GM19468 (cell line): ENCODE measurements around the gene IL17RE.
"Not testable (repeated sequence)": the region's sequence is repeated elsewhere in the genome, so short reads cannot be mapped to it uniquely, and the experiment has no call there.

Experiments
- ATAC-seq: cut with Tn5 transposase; IDR thresholded peaks from one replicate; pipeline ENCODE4 v1.9.1; 2021; ENCODE audit warnings: mild to moderate bottlenecking, moderate library complexity, moderate number of reproducible peaks; ENCODE audit not compliant: unreplicated experiment; ENCODE audit errors: extremely low read depth

The IL17RE gene

GRCh38 chr3:9900965-9901415 lies 1.7 kb upstream of the IL17RE start:
- ATAC-seq: not testable (repeated sequence)

GRCh38 chr3:9901967-9902366 lies 681 bp upstream of the IL17RE start:
- no peak for ATAC-seq

- ATAC-seq: no peak
These were observed 583 bp downstream of the IL17RE start for GRCh38 chr3:9903238-9903624.

GRCh38 chr3:9903904-9904303 lies 1.3 kb downstream of the IL17RE start:
- no peak for ATAC-seq

- no peak for ATAC-seq
These were observed 3.8 kb downstream of the IL17RE start for GRCh38 chr3:9906480-9906879.

- ATAC-seq: no peak
These were observed 5.6 kb downstream of the IL17RE start for GRCh38 chr3:9908286-9908685.

GRCh38 chr3:9909221-9910013 lies 6.8 kb downstream of the IL17RE start:
- no peak for ATAC-seq

- ATAC-seq: no peak
These were observed 9.2 kb downstream of the IL17RE start for GRCh38 chr3:9911863-9912262.

- ATAC-seq: no peak
These were observed 9.8 kb downstream of the IL17RE start for GRCh38 chr3:9912294-9912935.

GRCh38 chr3:9913601-9914000 lies 11.0 kb downstream of the IL17RE start:
- ATAC-seq: no peak

- ATAC-seq: no peak
These were observed 11.4 kb downstream of the IL17RE start for GRCh38 chr3:9914011-9914410.

- no peak for ATAC-seq
These were observed 12.1 kb downstream of the IL17RE start for GRCh38 chr3:9914559-9915253.

- no peak for ATAC-seq
These were observed 12.8 kb downstream of the IL17RE start for GRCh38 chr3:9915254-9916141.

GRCh38 chr3:9916346-9916733 lies 13.7 kb downstream of the IL17RE start:
- no peak for ATAC-seq

GRCh38 chr3:9916734-9917680 lies 14.4 kb downstream of the IL17RE start, which contains the start of gene IL17RC:
TSS of gene IL17RC (plus strand) at chr3:9917098. CDS start at chr3:9917316, 218 bp downstream.
- no peak for ATAC-seq

GRCh38 chr3:9917820-9918219 lies 15.2 kb downstream of the IL17RE start:
- no peak for ATAC-seq

GRCh38 chr3:9918261-9919038 lies 15.8 kb downstream of the IL17RE start:
- no peak for ATAC-seq

GRCh38 chr3:9928158-9928557 lies 25.5 kb downstream of the IL17RE start:
- no peak for ATAC-seq
